B cell (primary cell): Measurements from ENCODE around the gene SH3YL1.

Experiments used
- EZH2 ChIP-seq: IDR thresholded peaks from 2 replicates; pipeline ENCODE4 v1.6.1; 2012; ENCODE audit warnings: borderline replicate concordance, low read depth, mild to moderate bottlenecking, moderate library complexity, low read length; ENCODE audit not compliant: insufficient read depth, poor library complexity, severe bottlenecking
- TF ChIP-seq, protein P1 (sequence below): fragments of 200-600 bp; IDR thresholded peaks from one replicate; pipeline ENCODE4 v1.8.0; 2022; ENCODE audit warnings: antibody characterized with exemption, mild to moderate bottlenecking

GRCh38 chr2:280650-281110, 16.8 kb upstream of the SH3YL1 start:
- TF ChIP-seq, protein P1, sequence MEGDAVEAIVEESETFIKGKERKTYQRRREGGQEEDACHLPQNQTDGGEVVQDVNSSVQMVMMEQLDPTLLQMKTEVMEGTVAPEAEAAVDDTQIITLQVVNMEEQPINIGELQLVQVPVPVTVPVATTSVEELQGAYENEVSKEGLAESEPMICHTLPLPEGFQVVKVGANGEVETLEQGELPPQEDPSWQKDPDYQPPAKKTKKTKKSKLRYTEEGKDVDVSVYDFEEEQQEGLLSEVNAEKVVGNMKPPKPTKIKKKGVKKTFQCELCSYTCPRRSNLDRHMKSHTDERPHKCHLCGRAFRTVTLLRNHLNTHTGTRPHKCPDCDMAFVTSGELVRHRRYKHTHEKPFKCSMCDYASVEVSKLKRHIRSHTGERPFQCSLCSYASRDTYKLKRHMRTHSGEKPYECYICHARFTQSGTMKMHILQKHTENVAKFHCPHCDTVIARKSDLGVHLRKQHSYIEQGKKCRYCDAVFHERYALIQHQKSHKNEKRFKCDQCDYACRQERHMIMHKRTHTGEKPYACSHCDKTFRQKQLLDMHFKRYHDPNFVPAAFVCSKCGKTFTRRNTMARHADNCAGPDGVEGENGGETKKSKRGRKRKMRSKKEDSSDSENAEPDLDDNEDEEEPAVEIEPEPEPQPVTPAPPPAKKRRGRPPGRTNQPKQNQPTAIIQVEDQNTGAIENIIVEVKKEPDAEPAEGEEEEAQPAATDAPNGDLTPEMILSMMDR = no peak
- no peak for TF ChIP-seq EZH2
